ENCODE results near the gene NEIL3. TPM values are rescaled to one million over a fixed set of nuclear protein-coding genes. Genes with fewer than 3 reads are reported as not detected.

Gene NEIL3
- total and polyA plus RNA-seq, 10 of the 15 experiments (the other 5 are each of a cell fraction or from before 2014, with no cell fraction given) = 3.0 to 13.8 (median 8.9) TPM

- TF ChIP-seq CEBPZ (IDR thresholded peaks at IDR 0.05; ENCODE audit: low read depth, low read length) (no peak), RELB (IDR thresholded peaks at IDR 0.05; ENCODE audit: low read depth) (no peak), RB1 (IDR thresholded peaks at IDR 0.05; ENCODE audit: borderline replicate concordance) (no peak), STAT1 (conservative IDR thresholded peaks at IDR 0.05) (no peak), HDAC2 (IDR thresholded peaks at IDR 0.05) (no peak)
Measured at GRCh38 chr4:177385576-177386277, 76.1 kb downstream of the NEIL3 start (continued).

GRCh38 chr4:177386278-177386815 lies 76.7 kb downstream of the NEIL3 start:
- Histone ChIP-seq H3K4me1 (ENCODE audit: control insufficient read depth, insufficient read depth, low read length) (no peaks in the 10 kb centered on the region), H3K79me2 (ENCODE audit: control insufficient read depth, insufficient read depth, low read length) (no peaks in the 10 kb centered on the region), H3K4me3 (no peak overlapping the region), H3K36me3 (ENCODE audit: control insufficient read depth in 2 of 2, insufficient read depth in 2 of 2, low read length in 1 of 2) (no peaks in the 10 kb centered on the region), H2AFZ (ENCODE audit: control insufficient read depth, low read depth, low read length) (no peak overlapping the region), H3K4me2 (ENCODE audit: control insufficient read depth, insufficient read depth) (no peak overlapping the region), H3K9ac (ENCODE audit: control insufficient read depth, insufficient read depth, low read length) (no peak overlapping the region), H3K9me3 (replicated peaks; ENCODE audit: control insufficient read depth, insufficient read depth, low read length) (no peaks in the 10 kb centered on the region), H3K27ac (ENCODE audit: control insufficient read depth, insufficient read depth) (no peak overlapping the region), H3K27me3 (replicated peaks in 1 of 2; ENCODE audit: control insufficient read depth in 2 of 2, insufficient read depth in 2 of 2, low read length in 1 of 2) (no peaks in the 10 kb centered on the region), H4K20me1 (ENCODE audit: control insufficient read depth, insufficient read depth) (no peaks in the 10 kb centered on the region)
- no TSS peak for BruUV-seq (replicated peaks)
- no peak for FAIRE-seq
- SMC1A ChIA-PET (ENCODE audit: uncharacterized antibody, unreplicated experiment) = interaction anchor here (1.3 to 1.5 kb wide), 2 partner anchors 13 to 136 kb away, joined by 3 to 6 read pairs; no protein-coding TSS in a partner anchor
- DNase-seq (ENCODE audit: low read depth, low spot score) = no peak
- CTCF ChIA-PET = no interaction called here
- WGBS (ENCODE audit: insufficient coverage, insufficient replicate concordance, low lambda C conversion rate, missing lambda C conversion rate) = 59% methylated on average over 5 of the region's 5 CpGs
- in situ Hi-C loops (cut with MboI) (no loop called here), intact Hi-C loops (cut with micrococcal nuclease; ENCODE audit: unreplicated experiment) (no loop called here)
- ATAC-seq = no peak
- POLR2A ChIA-PET = no interaction called here
- RAD21 ChIA-PET (ENCODE audit: unreplicated experiment) = no interaction called here
- no peak for TF ChIP-seq NR2C1 (IDR thresholded peaks at IDR 0.05)
- no peak for TF ChIP-seq SIN3A (IDR thresholded peaks at IDR 0.05; ENCODE audit: low read depth, low read length)
- no peak for TF ChIP-seq ZBTB11 (CRISPR knock-in tag; IDR thresholded peaks at IDR 0.05)
- TF ChIP-seq EP300 (IDR thresholded peaks at IDR 0.05; ENCODE audit: borderline replicate concordance in 1 of 2, control insufficient read depth in 1 of 2, low read depth in 2 of 2, low read length in 2 of 2) = no peak
- TF ChIP-seq IRF3 (IDR thresholded peaks at IDR 0.05) = no peak
- no peak for TF ChIP-seq BACH1 (IDR thresholded peaks at IDR 0.05; ENCODE audit: borderline replicate concordance)
- TF ChIP-seq MEF2B (IDR thresholded peaks at IDR 0.05; ENCODE audit: partially characterized antibody, poor library complexity, severe bottlenecking) = no peak
